Left lobe of liver (tissue), 2 donors: ENCODE measurements around the gene TAOK2. TPM values are rescaled to one million over a fixed set of nuclear protein-coding genes. Genes with fewer than 3 reads are reported as not detected.

ENCODE experiments used
- ATAC-seq: fragments of 200-7000 bp; cut with Tn5 transposase; one replicate; pipeline ENCODE4 v1.9.1; 2020; ENCODE audit warnings: mild to moderate bottlenecking, moderate library complexity
- DNase-seq: peaks from one replicate; pipeline ENCODE4 v3.0.0-alpha.2; 2020; ENCODE audit warnings: low spot score
- total RNA-seq: library from RNA; stranded (reverse); gene quantifications from one replicate; pipeline ENCODE4 v1.2.1, GENCODE V29; 2021
- donor health status: DM: no; HTN: no; CAD: no; lungs with moderate emphysema.
- donor health status: DM: no; HTN: yes; CAD: no.

Gene TAOK2
- total RNA-seq, 1 donor from 2014 or later = 21.1 TPM

DNA sequence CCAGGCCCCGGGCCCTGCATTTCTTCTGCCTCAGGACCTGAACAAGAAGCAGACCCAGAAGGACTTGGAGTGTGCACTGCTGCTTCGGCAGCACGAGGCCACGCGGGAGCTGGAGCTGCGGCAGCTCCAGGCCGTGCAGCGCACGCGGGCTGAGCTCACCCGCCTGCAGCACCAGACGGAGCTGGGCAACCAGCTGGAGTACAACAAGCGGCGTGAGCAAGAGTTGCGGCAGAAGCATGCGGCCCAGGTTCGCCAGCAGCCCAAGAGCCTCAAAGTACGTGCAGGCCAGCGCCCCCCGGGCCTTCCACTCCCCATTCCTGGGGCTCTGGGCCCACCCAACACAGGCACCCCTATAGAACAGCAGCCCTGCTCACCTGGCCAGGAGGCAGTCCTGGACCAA, 12.6 kb downstream of the TAOK2 start:
- ATAC-seq = no peak
- no peak for DNase-seq

DNA sequence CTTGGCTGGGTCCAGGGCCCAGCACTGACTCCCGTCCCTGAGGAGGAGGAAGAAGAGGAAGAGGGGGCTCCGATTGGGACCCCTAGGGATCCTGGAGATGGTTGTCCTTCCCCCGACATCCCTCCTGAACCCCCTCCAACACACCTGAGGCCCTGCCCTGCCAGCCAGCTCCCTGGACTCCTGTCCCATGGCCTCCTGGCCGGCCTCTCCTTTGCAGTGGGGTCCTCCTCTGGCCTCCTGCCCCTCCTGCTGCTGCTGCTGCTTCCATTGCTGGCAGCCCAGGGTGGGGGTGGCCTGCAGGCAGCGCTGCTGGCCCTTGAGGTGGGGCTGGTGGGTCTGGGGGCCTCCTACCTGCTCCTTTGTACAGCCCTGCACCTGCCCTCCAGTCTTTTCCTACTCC, 13.3 kb downstream of the TAOK2 start:
- DNase-seq = no peak
- no peak for ATAC-seq

GRCh38 chr16:29987371-29988085, 13.9 kb downstream of the TAOK2 start:
- ATAC-seq = no peak
- DNase-seq = no peak

DNA sequence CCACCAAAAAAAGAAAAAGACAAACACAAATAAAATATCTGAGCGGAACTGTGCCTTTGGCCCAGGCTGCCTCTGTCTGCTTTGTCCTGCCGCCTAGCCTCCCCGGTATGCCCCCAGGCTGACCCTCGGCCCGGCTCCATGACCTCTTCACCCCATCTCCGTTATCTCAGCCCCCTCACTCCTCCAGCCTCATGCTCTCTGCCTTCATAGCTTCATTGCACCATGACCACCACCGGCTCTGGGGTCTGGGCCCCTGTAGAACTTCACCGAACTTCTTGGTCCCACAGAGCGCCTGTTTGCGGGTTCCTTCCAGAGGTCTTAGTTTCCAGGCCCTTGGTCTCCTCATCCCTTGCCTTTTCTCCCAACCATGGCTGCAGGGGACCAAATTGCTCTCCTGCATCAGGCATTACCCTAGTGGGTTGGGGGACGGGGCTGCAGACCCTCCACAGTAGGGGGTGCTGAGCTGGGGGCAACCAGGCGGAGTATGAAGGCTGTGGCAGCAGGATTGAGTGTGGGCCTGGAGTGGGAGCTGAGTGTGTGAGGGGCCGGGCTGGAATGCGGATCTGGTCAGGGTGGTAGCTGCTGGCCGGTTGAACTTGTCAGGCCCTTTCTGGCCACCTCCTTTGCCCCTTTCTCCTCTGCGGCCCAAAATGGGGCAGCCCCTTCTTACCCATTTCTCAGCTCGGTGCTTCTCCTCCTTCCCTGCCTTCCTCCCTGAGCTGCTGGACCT, 14.8 kb downstream of the TAOK2 start:
- DNase-seq = no peak
- ATAC-seq = no peak

DNA sequence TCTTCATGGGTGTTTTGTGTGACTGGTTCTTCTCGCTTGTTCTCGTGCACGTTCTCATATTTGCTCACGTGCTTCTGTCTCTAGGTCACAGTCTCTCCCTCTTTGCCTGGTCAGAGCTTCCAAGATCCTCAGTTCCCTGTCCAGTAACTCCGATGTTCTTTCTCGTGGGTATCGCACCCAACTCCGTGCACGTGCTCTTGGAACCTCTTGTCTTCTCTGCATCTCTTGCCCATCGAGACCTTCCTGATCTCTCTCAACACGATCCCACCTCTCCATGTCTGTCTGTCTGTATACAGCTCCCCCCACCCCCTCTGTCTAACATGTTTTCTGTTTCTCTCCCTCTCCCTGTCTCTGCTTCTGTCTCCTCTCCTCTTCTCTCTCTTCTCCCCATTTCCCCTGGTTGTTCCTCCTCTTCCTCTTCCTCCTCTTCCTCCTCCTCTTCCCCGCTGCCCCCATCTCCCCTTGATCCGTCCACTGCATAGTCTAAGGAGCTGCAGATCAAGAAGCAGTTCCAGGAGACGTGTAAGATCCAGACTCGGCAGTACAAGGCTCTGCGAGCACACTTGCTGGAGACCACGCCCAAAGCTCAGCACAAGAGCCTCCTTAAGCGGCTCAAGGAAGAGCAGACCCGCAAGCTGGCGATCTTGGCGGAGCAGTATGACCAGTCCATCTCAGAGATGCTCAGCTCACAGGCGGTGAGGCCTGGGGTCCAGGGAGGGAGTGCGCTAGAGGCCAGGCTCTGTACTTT, 15.6 kb downstream of the TAOK2 start:
- DNase-seq (no peak), ATAC-seq (no peak)

- no peak for ATAC-seq
- DNase-seq = no peak
Observed at GRCh38 chr16:29990034-29990433, 16.4 kb downstream of the TAOK2 start.

- DNase-seq (no peak), ATAC-seq (no peak)
Observed at GRCh38 chr16:29990883-29991570, 17.4 kb downstream of the TAOK2 start.

DNA sequence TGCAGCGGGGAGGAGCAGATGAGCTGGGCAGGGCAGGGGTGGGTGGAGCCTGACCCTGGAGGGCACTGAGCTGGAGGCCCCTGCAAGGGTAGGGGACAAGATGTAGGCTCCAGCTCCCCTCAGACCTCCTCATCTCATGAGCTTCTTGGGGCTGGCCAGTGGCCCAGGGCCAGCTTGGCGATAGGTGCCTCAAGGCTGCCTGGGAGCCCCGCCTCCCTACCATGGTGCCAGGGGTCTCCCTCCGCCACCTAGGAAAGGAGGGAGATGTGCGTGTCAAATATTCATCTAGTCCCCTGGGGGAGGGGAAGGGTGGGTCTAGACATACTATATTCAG, 17.9 kb downstream of the TAOK2 start:
- no peak for ATAC-seq
- DNase-seq = no peak

DNA sequence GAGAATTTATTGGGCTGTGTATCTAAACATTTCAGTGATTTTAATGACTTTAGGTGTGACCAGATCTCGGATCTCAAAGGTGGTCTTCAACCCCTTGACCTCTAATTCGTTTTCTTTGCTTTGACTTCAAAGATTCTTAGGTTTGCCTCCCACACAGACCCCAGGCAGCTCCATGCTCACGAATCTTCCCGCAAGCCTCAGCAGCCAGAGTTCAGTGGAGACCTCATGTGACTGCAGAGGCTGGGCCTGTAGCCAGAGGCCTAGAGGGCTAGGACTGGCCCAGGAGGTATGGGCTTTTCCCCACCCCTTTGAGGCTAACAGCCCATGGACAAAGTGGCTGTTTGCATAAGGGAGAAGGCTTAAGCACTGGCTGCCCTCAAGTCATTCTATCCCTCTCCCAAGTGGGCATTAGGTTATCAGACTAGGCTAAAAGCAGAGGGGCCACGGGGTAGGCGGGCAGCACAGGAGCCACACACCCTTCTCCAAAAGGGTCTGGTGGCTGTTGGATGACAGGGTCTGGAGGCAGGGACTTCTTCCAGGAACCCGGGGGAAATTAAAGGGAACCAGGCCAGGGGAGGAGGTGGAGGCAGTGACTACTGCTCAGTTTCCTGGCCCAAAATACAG, 18.8 kb downstream of the TAOK2 start:
- ATAC-seq = no peak
- DNase-seq = no peak

- DNase-seq = no peak
- no peak for ATAC-seq
Observed at GRCh38 chr16:29993191-29993902, 19.7 kb downstream of the TAOK2 start.

DNA sequence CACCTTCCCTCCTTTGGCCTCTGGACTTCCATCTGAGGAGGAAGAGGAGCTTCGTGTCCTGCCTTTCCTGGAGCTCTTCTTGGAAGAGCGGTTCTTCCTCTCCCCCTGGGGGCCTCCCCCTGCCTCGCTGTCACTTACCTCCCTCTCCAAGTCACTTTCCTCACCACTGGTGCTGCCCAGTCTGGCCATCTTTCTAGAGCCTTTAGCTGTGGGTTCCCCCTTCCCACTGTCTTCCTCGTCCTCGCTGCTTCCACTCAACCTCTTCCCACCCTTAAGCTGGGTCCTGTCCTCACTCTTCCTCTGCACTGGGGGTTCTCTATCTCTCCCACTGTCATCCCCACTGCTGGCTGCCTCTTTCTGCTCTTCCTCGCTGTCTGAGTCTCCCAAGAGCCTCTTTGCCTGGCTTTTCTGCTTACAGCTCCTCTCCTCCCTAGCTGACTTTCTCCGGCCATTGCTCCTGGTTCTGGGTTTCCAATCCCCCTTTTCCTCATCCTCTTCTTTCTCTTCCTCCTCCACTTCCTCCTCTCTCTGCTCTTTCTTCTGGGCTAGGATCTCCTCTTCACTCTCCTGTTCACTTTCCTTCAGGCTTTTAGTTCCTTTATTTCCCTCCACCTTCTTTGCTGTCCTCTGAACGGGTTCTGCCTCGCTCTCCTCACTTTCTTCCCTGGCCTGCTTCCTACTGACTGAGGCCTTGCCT, 20.4 kb downstream of the TAOK2 start:
- DNase-seq (no peak), ATAC-seq (no peak)

GRCh38 chr16:29994600-29995323, 21.1 kb downstream of the TAOK2 start:
- ATAC-seq = peak; percentile 78
- DNase-seq = no peak

GRCh38 chr16:29995324-29995910, 21.7 kb downstream of the TAOK2 start, which contains the start of gene HIRIP3:
TSS of gene HIRIP3 (minus strand) at chr16:29995617. CDS start at chr16:29995605, 12 bp downstream.
- DNase-seq = peak; percentile 91
- peak; percentile 70 for ATAC-seq

DNA sequence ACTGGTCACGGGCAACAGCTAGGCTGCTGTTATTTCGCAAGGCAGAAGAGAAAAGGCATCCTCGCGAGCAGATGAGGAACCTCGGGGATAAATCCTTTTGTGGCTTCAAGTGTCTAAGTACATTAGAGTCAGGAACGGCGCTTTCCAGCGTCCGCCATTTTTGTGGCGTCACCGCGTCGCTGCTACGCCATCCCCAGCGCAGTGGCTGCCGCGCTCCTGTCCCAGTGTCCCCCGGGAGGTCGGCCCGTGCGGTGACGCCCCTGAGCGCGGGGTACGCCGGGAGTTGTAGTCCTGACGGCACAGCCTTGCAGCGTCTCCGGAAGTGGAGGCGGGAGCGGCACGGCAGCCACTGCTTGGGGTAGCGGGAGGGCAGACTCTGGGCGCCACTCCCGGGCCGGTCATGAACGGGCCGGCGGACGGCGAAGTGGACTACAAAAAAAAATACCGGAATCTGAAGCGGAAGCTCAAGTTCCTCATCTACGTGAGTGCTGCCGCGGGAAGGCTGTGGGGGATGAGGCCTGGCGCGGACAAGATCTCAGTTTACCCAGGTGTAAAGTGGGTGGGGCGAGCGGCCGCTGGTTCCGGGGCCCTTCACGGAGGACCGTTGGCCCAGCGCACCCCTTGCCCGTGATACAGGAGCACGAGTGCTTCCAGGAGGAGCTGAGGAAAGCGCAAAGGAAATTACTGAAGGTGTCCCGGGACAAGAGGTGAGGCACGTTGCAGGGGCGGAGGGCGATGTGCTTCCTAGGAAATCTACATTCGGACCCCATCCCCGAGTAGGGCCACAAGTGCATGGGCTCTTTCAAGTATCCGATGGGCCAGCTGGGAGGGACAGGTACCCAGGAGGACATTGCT, 22.5 kb downstream of the TAOK2 start, which contains the start of gene INO80E:
INO80E (plus strand) TSS at position 331 of the 855 bp plus-strand sequence; CDS start at position 401, 70 bp downstream.
- DNase-seq (peak; percentile 99), ATAC-seq (peak; percentile 96)

GRCh38 chr16:29996766-29997250, 23.1 kb downstream of the TAOK2 start:
- ATAC-seq = no peak
- no peak for DNase-seq

DNA sequence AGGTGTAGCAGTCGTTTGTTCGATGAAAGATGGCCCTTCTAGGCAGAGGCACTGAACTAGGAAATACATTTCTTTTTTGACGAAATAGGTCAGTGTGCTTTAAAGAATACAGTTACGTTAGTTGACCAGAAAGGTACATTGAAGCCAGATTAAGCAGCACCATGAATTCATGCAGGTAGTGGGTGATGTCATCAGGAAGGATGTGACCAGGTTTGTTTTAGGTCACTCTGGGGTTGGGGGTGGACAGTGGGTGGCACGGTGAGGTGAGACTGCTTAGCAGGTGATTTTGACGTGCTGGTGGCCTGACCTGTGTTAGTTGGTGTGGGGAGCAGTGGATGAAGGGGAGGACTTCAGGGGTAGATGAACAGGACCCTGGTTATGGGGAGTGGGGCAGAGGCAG, 25.9 kb downstream of the TAOK2 start:
- ATAC-seq (no peak), DNase-seq (no peak)
